GM12873 (cell line): ENCODE data around the gene NUP205.

Experiments used
- TF ChIP-seq, protein P1 (sequence below): IDR thresholded peaks from 2 replicates; pipeline ENCODE4 v1.5.1; 2012; ENCODE audit warnings: low read depth, mild to moderate bottlenecking, moderate library complexity, low read length, control low read depth; ENCODE audit not compliant: insufficient read depth; ENCODE audit errors: missing control alignments

NUP205 gene

DNA sequence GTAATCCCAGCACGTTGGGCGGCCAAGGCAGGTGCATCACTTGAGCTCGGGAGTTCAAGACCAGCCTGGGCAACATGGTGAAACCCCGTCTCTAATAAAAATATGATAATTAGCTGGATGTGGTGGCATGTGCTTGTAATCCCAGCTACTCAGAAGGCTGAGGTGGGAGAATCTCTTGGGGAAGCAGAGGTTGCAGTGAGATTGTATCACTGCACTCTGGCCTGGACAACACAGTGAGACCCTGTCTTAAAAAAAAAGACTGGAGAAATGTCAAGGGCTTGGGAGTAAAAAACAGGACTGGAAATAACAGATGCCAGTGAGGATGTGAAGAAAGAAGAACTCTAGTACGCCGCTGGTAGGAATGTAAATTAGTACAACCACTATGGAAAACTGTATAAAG lies 16.7 kb upstream of the NUP205 start:
- TF ChIP-seq, protein P1, sequence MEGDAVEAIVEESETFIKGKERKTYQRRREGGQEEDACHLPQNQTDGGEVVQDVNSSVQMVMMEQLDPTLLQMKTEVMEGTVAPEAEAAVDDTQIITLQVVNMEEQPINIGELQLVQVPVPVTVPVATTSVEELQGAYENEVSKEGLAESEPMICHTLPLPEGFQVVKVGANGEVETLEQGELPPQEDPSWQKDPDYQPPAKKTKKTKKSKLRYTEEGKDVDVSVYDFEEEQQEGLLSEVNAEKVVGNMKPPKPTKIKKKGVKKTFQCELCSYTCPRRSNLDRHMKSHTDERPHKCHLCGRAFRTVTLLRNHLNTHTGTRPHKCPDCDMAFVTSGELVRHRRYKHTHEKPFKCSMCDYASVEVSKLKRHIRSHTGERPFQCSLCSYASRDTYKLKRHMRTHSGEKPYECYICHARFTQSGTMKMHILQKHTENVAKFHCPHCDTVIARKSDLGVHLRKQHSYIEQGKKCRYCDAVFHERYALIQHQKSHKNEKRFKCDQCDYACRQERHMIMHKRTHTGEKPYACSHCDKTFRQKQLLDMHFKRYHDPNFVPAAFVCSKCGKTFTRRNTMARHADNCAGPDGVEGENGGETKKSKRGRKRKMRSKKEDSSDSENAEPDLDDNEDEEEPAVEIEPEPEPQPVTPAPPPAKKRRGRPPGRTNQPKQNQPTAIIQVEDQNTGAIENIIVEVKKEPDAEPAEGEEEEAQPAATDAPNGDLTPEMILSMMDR: no peak

DNA sequence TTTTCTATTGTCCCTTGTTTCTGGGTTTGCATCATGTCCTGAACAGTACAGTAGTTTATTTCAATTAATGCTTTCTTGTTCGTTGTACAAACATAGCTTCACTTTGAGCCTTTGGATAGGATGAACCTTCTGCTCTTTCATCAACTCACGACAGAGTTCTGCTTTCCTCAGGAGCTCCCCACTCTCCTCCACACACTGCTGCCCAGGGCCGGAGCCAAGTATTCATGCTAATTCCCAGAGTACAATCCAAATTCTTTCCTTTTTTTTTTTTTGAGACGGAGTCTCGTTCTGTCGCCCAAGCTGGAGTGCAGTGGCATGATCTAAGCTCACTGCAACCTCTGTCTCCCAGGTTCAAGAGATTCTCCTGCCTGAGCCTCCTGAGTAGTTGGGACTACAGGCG lies 7.5 kb upstream of the NUP205 start:
- TF ChIP-seq, protein P1: no peak

DNA sequence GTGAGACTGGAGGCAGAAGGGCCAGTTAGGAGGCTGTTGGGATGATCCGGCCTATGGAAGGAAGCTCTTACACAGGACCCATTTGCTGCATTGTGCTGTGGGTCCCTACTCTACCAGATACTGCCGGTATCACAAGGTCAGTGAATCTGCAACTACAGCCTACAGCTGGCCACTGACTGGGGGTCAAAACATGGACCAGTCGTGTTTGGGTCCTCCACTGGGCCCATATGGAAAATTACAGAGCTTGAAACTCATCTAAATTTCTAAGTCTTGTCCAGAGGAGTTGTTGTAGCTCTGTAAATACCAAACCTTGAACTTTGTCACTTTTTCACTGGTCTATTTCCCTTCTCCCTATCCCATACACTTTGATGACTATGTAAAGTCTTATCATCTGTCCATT lies 5.6 kb upstream of the NUP205 start:
- TF ChIP-seq, protein P1: no peak

DNA sequence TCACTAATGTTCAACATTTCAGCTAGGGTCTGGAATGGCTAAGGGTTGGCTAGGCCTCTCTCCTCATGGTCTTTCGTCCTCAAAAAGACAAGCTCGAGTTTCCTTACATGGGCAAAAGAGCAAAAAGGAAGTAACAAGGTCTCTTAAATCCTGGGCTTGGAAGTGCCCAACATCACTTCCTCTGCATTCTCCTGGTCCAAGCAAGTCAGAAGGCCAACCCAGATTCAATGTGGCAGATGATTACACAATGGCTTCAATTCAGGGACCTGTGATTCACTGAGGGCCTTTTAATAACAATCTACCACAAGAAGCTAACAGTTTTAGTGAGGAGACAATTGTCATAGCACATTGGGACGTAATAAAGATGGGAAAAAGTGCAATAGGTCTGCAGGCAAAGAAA lies 4.4 kb upstream of the NUP205 start:
- TF ChIP-seq, protein P1: no peak

DNA sequence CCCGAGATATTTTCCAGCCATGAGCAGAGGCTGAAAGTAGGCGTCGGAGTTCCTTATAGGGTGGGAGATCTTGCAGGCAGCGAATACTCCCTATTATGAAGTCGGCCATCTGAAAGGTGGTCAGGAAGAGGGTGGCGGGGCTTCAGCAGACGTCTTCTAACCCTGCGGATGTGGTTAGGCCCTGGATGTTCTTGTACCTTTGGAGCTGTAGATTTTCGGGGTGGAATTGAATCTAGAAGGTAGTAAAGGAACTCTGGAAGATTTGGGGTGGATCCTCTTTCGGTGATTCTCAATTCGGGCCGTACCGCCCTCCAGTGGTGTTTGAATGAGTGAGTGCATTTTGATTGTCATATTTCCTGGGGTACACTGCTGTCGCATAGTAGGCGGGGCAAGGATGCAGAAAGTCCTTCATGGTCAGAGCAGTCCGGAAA lies 635 bp downstream of the NUP205 start:
- TF ChIP-seq, protein P1: peak; percentile 68

DNA sequence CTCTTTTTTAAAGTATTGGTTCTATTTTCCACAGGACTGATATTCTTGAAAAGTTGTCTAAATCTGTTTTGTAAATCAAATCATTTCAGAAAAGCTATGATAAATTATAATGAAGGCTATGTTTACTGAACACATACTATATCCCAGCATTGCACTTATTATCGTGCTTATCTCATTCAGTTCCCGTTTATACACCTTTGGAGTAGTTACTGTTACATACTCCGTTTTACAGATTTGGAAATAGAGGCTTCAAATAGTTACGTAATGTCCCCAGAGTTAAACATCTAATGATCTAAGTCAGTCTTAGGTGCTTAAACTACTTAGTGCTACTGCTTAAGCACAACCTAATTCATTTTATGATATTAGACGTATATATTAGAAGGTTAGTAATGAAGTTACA lies 1.2 kb downstream of the NUP205 start:
- TF ChIP-seq, protein P1: no peak

DNA sequence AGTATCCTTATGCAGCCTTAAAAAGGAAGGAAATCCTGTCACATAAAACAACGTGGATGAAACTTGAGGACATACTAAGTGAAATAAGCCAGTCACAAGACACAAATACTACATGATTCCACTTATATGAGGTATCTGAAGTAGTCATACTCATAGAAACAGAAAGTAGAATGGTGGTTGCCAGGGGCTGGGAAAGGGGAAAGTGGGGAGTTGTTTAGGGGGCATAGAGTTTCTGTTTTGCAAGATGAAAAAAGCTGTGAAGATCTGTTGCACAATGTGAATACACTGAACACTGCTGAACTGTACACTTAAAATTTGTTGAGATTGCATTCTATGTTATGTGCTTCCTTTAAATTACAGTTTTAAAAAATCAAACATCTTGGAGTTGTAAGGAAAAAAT lies 2.9 kb downstream of the NUP205 start:
- TF ChIP-seq, protein P1: no peak

DNA sequence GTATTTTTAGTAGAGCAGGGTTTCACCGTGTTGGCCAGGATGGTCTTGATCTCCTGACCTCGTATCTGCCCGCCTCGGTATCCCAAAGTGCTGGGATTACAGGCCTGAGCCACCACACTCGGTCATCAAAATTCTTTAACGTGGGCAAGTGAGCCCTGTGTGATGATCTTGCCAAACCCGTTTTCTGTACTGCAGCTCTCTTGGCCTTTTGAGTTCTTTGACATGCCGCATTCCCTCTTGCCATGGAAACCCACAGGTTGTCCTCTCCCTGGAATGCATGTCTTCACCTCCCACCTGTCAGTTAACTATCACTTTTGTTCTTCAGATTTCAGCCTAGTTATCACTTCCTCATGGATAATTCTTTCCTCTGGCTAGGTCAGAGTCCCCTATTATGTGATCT lies 5.0 kb downstream of the NUP205 start:
- TF ChIP-seq, protein P1: no peak
